ENCODE measurements around the gene ATP2C1. TPM values are rescaled to one million over a fixed set of nuclear protein-coding genes. Genes with fewer than 3 reads are reported as not detected.

The ATP2C1 gene
- total RNA-seq, 1 donor from 2014 or later, result 68.7 TPM

- intact Hi-C loops (cut with micrococcal nuclease), result loop anchor here (1.0 to 10.0 kb wide), 6 partner anchors 9 to 1310 kb away; no protein-coding TSS in a partner anchor
These were observed 139.7 kb downstream of the ATP2C1 start for GRCh38 chr3:131033480-131034080.

GRCh38 chr3:131036200-131036816 lies 142.4 kb downstream of the ATP2C1 start:
- intact Hi-C loops (cut with micrococcal nuclease), result loop anchor here (10.0 kb wide), 1 partner anchor 138 kb away; no protein-coding TSS in a partner anchor

GRCh38 chr3:131036986-131037385 lies 143.1 kb downstream of the ATP2C1 start:
- intact Hi-C loops (cut with micrococcal nuclease), result loop anchor here (10.0 kb wide), 1 partner anchor 138 kb away; no protein-coding TSS in a partner anchor

- intact Hi-C loops (cut with micrococcal nuclease), result loop anchor here (10.0 kb wide), 1 partner anchor 136 kb away; no protein-coding TSS in a partner anchor
These were observed 144.4 kb downstream of the ATP2C1 start for GRCh38 chr3:131038326-131038725.

- intact Hi-C loops (cut with micrococcal nuclease), result loop anchor here (1.0 kb wide), 2 partner anchors 9 to 16 kb away; partner anchors contain the start of genes ASTE1 and NEK11
These were observed 148.5 kb downstream of the ATP2C1 start for GRCh38 chr3:131042271-131042985.

- intact Hi-C loops (cut with micrococcal nuclease), result loop anchor here (5.0 kb wide), 1 partner anchor 1135 kb away; no protein-coding TSS in a partner anchor
These were observed 153.7 kb downstream of the ATP2C1 start for GRCh38 chr3:131047582-131047981.

- intact Hi-C loops (cut with micrococcal nuclease), result loop anchor here (5.0 kb wide), 1 partner anchor 1134 kb away; no protein-coding TSS in a partner anchor
These were observed 154.1 kb downstream of the ATP2C1 start for GRCh38 chr3:131048030-131048429.

- intact Hi-C loops (cut with micrococcal nuclease), result no loop called here
These were observed 156.1 kb downstream of the ATP2C1 start for GRCh38 chr3:131050001-131050400.

GRCh38 chr3:131053043-131053859 lies 159.4 kb downstream of the ATP2C1 start:
- intact Hi-C loops (cut with micrococcal nuclease), result no loop called here

Other genes starting within 250 kb of the ATP2C1 start
- gene PIK3R4, start 147.3 kb upstream of the ATP2C1 start, total RNA-seq, result 27.8 and 29.9 TPM in 2 replicates
- 10.8 and 16.4 TPM in 2 replicates for gene ASTE1, start 132.7 kb downstream of the ATP2C1 start, total RNA-seq
- gene NEK11, start 132.8 kb downstream of the ATP2C1 start, total RNA-seq, result 1.2 and 1.9 TPM in 2 replicates

Data from T-helper 1 cell treated with Interleukin-12 subunit alpha and Interleukin-12 subunit beta and Interleukin-4 antibody, amounts not matched to agents 30 ng/mL and 1 ng/mL, for 36 hours (primary cell).